ENCODE measurements around the gene USP35.
"Not testable (repeated sequence)": the region's sequence is repeated elsewhere in the genome, so short reads cannot be mapped to it uniquely, and the experiment has no call there.

The USP35 gene

GRCh38 chr11:78216571-78217287 lies 28.0 kb downstream of the USP35 start:
- DNase-seq (ENCODE audit: low spot score): no peak

- no peak for DNase-seq (ENCODE audit: low spot score)
These were observed 29.2 kb downstream of the USP35 start for GRCh38 chr11:78217650-78218541.

- DNase-seq (ENCODE audit: low spot score): no peak
These were observed 30.2 kb downstream of the USP35 start for GRCh38 chr11:78218707-78219492.

DNA sequence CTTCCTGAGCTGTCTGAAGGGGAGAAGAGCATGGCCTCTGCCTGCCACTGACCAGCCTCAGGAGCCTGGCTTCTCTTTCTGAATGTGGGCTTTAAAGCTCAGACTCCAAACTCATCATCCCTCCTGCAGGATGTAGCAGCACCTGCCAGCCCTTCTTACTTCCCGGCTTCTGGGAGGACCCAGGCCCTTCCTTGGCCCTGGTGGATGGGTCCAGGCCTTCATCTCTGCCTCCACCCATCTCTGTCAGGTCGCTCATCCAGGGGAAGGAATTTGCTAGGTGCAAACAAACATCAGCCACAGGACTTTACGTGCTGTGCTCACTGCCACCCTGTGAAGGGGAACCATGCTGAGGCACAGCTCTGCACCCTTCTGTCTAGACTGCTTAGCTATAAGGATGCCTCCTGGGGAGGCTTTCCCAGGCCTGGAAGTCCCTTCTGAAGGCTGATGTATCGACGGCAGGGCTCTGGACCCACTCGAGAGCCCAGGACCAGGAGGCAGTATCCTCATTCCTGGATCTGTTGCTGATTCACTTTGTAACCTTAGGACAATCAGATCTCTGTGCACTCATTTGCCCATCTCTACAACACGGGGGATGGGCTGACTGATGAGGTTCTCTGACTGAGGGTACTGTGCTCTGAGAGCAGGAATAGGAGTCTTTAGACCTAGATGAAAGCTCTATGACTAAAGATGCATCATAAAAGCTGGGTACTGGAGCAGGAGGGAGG lies 30.9 kb downstream of the USP35 start:
- DNase-seq (ENCODE audit: low spot score): no peak

DNA sequence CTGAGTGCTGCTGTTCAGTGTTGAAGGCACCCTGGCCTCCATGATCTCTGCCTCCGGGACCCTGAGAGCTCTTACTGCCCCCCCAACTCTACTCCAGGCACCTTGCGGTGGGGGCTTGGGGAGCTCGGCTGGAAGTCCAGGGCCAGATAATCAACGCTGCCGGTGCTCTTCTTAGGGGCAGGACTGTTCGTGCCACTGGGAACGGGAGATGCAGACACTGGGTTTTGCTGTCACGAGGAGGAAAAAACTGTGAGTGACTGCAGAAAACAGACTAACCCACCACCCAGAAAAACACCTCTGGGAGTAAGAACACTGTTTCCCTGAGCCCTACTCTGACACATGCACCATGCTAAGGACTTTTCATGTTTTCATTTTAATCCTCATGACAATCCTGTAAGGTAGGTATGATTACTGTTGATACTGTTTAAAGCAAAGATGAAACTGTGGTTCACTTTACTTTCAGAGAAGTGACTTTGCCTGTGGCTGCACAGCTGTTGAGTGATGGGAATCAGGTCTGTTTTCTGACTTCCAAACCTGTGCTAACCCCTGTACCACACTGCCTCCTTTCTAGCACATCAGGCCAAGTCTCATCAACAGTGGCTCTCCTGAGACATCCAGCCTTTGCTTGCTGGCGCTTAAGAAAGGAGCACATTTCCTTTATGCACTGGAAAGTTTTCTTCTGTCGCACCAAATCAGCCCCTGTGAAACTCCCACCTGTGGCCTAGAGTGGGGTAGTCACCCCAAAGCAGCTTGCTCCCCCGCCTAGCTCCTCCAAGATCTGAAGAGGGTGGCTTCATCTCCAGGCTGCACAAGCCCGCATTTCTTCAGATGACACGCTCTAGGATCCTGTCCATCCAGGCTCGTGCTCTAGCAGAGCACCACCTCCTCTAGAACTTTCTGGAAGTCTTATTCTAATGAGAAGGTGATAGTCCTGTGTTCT lies 31.8 kb downstream of the USP35 start:
- DNase-seq (ENCODE audit: low spot score): no peak

- DNase-seq (ENCODE audit: low spot score): no peak
These were observed 32.9 kb downstream of the USP35 start for GRCh38 chr11:78221396-78222315.

- not testable (repeated sequence) for DNase-seq (ENCODE audit: low spot score)
These were observed 34.0 kb downstream of the USP35 start for GRCh38 chr11:78222726-78223125.

GRCh38 chr11:78223320-78223954 lies 34.7 kb downstream of the USP35 start:
- DNase-seq (ENCODE audit: low spot score): no peak

GRCh38 chr11:78224506-78224905 lies 35.8 kb downstream of the USP35 start:
- no peak for DNase-seq (ENCODE audit: low spot score)

DNA sequence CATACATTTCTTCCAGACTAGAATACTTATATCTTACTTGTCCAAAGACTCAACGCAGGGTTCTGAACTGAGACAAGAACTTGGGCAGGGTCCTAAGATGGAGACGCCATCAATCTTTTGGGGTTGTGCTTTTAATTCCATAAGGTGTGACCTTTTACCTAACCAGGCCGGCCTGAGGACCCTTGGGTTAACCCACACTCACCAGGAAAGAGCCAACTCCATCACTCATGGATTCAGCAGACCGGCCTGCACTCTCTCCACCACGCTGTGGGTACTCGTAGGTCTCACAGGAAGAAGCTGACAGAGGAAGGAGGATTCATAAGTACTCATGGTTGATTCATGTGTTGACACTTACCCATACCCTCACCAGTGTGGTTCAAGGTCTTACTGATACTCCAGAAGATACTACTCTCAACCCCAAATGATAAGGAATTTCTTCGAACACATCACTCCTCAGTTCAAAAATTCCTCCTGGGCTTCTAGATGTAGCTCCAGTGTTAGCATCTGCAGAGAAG lies 36.2 kb downstream of the USP35 start:
- DNase-seq (ENCODE audit: low spot score): no peak

- DNase-seq (ENCODE audit: low spot score): no peak
These were observed 38.3 kb downstream of the USP35 start for GRCh38 chr11:78226684-78227680.

DNA sequence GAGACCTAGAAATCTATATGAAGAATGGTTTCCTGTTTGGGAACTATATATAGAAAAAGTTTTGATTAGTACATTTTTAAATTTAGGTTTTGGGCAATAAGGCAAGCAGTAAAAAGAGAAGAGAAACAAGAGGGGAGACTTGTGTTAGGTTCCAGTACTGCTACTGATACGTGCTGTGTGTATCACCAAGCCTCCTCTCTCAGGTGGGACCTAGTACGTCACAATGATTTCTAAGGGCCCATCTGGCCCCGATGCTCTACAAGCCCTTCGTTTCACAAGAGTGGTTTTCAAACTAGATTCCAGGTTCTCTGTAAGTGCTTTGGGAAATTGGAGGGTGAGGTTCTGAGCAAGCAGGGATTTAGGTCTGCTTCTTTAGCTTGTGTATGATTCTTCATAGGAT lies 39.2 kb downstream of the USP35 start:
- DNase-seq (ENCODE audit: low spot score): no peak

GRCh38 chr11:78228467-78228866 lies 39.7 kb downstream of the USP35 start:
- DNase-seq (ENCODE audit: low spot score): peak; percentile 63

- DNase-seq (ENCODE audit: low spot score): no peak
These were observed 40.4 kb downstream of the USP35 start for GRCh38 chr11:78229106-78229505.

- no peak for DNase-seq (ENCODE audit: low spot score)
These were observed 41.6 kb downstream of the USP35 start for GRCh38 chr11:78230161-78230877.

- DNase-seq (ENCODE audit: low spot score): peak; percentile 34
These were observed 43.3 kb downstream of the USP35 start for GRCh38 chr11:78231962-78232501.

DNA sequence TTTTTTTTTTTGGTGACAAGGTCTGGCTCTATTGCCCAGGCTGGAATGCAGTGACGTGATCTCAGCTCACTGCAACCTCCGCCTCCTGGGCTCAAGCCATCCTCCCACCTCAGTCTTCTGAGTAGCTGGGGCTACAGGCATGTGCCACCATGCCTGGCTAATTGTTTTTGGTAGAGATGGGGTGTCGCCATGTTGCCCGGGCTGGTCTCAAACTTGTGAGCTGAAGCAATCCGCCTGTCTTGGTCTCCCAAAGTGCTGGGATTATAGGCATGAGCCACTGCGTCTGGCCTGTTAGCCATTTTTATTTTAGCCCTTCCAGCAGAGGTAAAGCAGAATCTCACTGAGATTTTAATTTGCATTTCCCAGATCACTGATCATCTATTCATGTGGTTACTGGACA lies 44.3 kb downstream of the USP35 start:
- DNase-seq (ENCODE audit: low spot score): not testable (repeated sequence)

All from AG20443 (cell line).